HT1080 (cell line): ENCODE data around the gene DUOX1. TPM values are rescaled to one million over a fixed set of nuclear protein-coding genes. Genes with fewer than 3 reads are reported as not detected.
A peak's percentile ranks its signal among the peaks of the same experiment; 100 is the strongest.

Experiments used
- DNase-seq: peaks from one replicate; pipeline ENCODE4 v3.0.0-alpha.2; 2015; ENCODE audit warnings: low read depth
- total RNA-seq: library from RNA; depleted of rRNA; stranded (reverse); fragments of >200 nt; shearing (Covaris generic); gene quantifications from 2 replicates; pipeline ENCODE4 v1.2.3, GENCODE V29; 2014

DUOX1 gene
- total RNA-seq, 1 experiment from 2014 or later = not detected

DNA sequence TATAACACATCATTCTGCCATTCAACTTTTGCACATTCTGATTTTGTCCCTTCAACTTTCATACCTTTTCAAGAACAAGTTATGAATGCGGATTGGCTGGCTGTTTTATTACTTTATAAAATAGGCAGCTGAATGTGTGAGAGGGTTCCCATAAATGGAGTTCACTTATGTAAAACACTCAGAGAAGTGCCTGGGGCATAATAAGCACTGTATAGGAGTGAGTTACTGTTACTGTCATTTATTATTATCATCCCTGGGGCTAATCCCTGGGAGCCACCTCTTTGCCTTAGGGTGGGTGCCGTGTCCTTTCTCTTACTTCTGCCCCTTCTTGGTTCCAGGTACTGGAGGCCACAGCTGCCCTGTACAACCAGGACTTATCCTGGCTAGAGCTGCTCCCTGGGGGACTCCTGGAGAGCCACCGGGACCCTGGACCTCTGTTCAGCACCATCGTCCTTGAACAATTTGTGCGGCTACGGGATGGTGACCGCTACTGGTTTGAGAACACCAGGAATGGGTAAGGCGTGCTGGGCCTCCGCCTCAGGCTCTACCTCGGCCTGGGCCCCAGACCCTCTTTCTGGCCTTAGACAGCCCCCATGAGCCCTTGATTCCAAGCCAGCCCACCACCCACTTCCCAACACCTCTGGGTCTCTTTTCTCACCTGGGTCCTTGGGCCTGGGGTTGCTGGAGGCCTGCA, 10.9 kb downstream of the DUOX1 start:
- DNase-seq = no peak

DNA sequence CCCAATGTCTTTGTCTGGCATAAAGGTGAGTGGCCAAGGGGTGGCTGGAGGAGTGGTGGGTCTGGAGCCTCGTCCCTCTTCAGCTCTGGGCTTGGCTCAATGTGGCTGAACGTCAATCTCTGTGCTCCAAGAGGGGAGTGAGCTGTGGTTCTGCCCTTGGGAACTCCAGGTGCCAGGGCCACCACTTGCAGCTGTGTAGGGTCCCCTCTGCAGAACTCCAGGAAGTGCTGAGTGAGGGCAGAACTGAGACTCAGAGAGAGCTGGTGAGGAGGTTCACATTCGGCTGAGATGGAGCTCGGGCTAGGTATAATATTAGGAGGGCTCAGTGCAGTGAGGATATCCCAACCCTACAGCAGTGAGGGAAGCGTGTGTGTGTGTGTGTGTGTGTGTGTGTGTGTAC, 11.6 kb downstream of the DUOX1 start:
- DNase-seq = no peak

DNA sequence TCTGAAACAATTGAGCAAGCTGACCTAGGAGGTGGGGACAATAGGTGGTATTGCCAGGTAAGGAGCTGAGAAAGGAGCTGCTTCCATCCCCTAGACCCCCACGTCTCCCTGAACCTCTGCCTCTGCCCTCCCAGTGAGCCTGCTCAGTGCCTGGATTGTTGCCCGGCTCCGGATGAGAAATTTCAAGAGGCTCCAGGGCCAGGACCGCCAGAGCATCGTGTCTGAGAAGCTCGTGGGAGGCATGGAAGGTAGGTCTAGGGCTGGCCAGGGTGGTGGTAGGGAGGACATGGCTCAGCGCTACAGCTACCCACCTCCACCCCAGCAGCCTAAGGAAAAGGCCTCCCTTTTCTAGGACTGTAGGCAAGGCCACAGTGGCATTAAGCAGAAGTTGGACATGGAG, 13.3 kb downstream of the DUOX1 start:
- no peak for DNase-seq

DNA sequence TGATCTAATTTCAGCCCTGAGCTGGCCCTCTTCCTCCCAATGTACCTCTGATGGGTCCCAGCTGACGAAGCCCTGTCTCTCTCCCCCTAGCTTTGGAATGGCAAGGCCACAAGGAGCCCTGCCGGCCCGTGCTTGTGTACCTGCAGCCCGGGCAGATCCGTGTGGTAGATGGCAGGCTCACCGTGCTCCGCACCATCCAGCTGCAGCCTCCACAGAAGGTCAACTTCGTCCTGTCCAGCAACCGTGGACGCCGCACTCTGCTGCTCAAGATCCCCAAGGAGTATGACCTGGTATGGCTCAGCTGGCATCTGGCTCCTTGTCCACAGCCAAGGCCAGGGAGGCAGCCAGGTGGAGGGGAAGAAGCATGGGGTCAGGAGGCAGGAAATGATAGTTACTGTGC, 14.2 kb downstream of the DUOX1 start:
- DNase-seq = no peak

DNA sequence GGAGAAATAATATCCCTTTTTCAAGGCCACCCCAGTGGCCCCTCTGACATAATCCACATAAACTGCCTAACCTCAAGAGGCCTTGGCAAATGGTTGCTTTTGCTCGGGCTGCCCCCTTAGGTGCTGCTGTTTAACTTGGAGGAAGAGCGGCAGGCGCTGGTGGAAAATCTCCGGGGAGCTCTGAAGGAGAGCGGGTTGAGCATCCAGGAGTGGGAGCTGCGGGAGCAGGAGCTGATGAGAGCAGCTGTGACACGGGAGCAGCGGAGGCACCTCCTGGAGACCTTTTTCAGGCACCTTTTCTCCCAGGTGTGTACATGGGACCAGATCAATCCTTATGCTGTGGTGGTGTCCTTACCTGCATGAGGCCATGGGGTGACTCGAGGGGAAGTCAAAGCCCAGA, 15.0 kb downstream of the DUOX1 start:
- DNase-seq = no peak

DNA sequence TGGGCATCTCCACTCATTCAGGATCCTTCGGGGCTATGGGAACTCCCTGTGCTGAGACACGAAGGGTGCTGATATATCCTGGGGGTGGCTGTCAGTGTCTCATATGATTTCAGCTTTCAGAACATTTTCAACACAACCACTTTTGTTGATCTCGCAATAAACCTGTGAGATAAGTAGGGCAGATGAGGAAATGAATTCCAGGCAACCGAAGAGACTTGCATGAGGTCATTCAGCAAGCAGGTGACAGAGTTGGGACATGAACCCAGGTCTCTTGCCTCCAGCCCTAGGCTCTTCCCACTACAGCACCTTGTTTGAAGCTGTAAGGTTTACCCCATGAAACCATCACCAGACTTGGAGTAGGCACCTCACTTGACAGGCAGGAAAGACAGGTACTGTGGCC, 16.6 kb downstream of the DUOX1 start:
- DNase-seq = no peak

DNA sequence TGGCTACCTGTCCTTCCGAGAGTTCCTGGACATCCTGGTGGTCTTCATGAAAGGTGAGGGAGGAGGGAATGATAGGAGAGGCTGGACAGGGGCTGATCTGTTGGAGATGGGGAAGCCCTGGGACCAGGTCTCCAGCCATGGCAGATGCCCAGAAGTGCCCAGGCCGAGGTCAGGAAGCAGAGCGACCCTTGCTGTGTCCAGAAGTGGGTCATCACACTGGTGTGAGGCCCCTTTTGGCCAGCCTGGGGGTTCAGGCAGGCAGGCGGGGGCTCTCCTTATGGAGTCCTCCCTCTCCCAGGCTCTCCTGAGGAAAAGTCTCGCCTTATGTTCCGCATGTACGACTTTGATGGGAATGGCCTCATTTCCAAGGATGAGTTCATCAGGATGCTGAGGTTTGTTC, 17.8 kb downstream of the DUOX1 start:
- DNase-seq = no peak

DNA sequence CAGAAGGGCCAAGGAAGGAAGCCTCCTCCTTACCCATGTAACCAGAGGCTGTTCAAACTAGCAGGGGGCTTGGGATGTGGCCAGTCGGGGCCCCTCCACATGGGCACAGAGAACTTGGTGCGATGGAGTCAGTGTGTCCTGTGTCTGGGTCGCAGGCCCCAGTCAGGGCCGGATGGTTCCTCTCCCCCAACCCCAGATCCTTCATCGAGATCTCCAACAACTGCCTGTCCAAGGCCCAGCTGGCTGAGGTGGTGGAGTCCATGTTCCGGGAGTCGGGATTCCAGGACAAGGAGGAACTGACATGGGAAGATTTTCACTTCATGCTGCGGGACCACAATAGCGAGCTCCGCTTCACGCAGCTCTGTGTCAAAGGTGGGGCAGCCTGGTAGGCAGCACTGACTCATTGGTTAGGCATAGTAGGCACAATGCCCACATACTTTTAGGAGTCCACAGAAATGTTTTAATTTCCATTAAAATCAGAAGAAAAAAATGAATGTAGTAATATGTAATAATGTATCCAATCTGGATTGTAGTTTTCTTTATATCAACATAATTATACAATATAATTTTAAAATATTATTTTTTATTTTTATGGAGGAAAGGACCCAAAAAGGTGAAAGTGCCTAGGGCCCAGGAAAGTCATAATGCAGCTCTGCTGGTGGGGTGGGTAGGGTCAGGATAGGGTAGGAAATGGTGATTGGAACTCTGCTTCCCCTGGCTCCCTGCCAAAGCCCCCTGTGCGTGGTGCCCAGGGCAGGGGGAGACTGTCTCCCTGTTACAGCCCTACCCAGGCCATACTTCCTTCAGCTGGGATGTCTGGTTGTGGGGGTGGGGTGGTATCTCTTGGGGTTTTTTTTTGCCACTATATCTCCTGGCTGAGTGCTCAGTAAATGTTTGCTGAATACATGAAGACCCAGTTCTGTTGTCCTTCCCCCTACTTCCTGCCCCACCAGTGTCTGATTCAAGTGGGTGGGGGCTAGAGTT, 18.6 kb downstream of the DUOX1 start:
- DNase-seq = no peak

DNA sequence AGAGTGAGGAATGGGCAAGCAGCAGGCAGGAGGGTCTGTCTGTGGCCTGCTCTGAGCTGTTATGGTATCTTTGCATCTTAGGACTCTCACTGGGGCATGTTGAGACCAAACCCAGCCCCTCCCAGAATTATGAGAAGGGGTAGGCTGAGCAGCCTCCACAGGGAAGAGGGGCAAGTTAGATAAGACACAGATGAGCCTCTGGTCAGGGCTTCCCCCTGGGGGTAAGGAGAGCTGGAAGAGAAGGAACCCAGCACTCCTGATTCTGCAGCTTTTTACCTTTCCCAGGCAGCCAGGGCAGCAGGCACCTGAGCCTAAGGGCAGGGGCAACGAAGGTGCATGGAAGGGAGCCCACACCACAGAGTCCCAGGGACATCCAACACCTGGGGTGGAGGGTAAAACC, 19.3 kb downstream of the DUOX1 start:
- DNase-seq = no peak

DNA sequence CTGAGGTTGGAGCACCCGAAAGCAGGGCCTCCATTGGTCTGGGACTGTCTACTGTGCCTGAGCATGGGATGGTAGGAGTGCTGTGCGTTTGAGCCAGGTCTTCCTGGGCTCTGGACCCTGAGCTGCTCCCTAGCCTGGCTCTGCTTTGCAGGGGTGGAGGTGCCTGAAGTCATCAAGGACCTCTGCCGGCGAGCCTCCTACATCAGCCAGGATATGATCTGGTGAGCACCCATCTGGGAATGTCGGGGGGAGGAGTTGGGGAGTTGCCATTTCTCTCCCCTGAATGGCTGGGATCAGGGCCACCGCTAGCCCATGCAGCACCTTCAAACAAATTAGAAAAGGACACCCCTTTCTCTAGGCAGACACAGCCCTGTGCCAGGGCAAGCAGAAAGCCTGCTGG, 20.7 kb downstream of the DUOX1 start:
- no peak for DNase-seq

DNA sequence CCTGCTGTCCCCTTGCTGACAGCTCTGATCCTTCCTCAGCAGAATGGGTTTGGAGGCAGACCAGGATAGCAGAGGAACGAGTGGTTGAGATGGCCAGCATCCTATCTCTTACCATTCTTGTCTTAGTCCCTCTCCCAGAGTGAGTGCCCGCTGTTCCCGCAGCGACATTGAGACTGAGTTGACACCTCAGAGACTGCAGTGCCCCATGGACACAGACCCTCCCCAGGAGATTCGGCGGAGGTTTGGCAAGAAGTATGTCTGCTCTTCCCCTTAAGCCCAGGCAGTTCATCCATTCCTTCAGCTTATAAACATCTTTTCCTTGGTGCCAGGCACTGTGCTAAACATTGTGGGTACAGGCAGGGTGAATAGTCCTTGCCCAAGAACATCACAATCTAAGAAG, 21.2 kb downstream of the DUOX1 start:
- no peak for DNase-seq

DNA sequence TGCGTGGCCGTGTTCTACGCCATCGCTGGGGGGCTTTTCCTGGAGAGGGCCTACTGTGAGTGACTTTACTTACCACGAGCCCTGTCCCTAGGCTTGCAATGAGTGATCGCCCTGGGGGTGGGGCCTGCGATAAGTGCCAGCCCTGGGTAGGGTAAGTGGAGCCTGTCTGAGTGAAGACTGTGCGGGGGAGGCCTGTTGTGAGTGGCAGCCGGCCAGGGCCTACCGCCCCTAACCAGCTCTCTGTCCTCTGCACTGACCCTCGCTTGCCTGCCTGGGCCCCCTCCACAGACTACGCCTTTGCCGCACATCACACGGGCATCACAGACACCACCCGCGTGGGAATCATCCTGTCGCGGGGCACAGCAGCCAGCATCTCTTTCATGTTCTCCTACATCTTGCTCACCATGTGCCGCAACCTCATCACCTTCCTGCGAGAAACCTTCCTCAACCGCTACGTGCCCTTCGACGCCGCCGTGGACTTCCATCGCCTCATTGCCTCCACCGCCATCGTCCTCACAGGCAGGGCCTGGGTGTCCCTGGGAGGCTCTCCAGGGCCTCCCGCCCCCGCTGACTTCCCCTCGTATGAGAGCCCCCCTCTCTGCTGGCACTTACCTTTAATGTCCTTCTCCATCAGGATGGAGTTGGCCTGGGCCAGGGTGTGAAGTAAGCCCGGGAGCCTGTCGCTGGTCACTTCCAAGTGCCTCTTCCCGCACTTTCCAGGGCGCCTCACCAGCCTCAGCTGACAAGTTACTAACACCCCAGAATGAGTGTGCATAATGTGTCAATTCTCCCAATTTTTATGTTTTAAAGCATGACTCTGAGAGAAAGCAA, 22.4 kb downstream of the DUOX1 start:
- DNase-seq = no peak

DNA sequence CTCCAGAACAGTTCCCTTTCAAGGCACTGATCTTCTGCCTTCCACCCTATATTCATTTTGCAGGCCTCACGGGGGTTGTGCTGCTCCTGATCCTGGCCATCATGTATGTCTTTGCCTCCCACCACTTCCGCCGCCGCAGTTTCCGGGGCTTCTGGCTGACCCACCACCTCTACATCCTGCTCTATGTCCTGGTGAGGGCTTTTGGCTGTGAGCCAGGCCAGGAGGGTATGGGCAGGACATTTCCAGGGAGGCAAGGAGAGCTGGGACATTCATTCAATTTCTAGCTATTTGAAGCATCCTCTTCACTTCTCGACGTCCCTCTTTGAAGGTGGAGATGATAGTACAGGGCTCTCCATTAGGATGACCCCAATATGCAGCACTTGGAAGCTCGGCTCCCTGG, 25.9 kb downstream of the DUOX1 start:
- no peak for DNase-seq

DNA sequence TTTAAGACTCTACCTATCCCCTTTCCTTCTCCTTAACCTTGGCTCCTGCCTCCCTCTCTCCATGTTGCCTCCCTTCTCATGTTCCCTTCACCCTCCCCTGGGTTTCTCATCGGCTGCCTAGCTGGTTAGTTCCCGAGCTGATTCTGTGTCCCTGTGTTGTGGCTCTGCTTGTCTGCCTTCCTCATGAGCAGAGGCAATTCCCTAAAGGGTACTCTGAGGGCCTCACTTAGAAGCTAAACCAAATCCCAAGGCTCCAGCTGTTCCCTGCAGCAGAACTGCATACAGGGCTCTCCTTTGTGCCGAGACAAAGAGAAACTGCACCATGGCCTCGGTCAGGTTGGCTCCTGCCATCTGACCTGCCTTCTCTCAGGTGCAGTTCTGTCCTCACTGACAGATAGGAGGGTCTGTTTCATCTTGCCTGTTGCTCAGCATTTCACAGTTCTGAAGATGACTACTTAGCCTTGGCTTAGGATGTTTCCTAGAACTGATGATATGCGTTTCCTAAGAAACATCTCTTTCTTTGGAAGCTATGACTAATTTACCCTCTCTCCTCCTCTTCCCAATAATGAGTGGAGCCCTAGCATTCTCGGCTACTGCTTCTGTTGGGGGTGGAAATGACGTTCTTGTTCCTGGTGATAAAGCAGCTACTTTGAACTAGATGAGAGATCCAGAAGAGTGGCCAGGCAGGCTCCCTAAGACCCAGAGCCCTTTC, 27.1 kb downstream of the DUOX1 start:
- DNase-seq = peak; percentile 54

DNA sequence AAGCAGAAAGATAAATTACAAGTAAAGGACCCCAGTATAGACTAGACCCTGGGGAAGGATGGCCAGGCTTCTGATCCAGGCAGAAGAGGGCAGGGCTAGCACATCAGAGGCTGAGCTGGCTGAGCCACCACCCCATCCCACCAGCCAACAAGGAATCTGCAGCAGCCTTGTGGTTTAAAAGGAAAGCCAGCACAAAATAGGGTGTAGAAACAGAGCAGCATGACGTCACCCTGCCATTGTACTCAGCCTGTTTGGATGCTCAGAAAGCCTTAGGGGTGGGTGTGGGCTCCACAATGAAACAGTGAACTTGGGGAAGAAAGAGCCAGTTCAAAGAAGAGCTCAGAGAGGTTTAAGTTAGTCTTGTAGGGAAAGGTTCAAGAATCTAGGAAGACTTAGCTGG, 28.2 kb downstream of the DUOX1 start:
- DNase-seq = peak; percentile 84

DNA sequence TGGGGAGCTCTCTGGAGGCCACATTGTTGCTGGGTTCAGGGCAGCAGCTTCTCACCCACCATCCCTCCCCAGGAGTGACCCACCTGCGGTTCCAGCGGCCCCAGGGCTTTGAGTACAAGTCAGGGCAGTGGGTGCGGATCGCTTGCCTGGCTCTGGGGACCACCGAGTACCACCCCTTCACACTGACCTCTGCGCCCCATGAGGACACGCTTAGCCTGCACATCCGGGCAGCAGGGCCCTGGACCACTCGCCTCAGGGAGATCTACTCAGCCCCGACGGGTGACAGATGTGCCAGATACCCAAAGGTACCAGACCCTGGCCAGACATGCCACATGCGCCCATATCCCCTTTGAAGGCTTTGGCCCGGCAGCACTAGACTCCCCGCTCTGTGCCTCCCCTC, 31.9 kb downstream of the DUOX1 start:
- DNase-seq = no peak

DNA sequence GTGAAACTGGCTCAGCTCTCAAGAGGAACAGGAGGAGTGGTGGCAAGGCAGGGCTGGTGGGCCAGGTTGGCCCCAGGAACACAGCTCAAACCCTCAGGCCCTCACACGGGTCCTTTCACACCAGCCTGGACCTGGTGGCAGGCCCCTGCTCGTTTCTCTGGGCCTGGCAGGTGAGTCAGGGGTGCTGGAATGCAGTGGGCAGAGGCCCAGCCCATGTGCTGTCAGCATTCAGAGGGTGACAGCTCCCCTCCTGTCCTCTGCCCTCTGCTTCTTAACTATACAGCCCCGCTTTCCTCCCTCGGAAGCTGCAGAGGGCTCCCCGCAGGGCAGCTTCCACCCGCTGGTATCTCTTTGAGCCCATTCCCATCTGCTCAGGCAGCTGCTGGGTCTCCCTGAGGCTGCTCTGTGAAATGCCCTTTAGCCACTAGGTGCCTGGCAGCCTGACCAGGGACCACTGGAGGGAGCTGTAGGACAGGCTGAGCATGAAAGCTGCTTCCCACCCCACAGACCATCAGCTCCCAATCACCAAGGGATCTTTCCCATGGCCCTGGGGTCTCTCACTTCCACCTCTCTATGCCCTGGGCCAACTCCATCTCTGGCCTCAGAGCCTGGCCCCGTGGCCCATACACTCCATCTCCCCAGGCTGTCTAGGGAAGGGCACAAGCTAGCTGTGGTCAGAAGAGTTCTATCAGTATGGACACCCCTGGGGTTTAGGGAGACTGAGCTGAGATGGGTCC, 33.1 kb downstream of the DUOX1 start:
- DNase-seq = peak; percentile 82

DNA sequence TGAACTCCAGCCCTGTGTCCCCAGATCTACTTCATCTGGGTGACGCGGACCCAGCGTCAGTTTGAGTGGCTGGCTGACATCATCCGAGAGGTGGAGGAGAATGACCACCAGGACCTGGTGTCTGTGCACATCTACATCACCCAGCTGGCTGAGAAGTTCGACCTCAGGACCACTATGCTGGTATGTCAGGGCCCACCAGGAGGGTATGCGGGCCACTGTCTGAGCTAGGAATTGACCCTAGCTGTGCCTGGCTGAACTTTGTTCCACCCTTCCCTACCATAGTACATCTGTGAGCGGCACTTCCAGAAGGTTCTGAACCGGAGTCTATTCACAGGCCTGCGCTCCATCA, 33.7 kb downstream of the DUOX1 start:
- no peak for DNase-seq

DNA sequence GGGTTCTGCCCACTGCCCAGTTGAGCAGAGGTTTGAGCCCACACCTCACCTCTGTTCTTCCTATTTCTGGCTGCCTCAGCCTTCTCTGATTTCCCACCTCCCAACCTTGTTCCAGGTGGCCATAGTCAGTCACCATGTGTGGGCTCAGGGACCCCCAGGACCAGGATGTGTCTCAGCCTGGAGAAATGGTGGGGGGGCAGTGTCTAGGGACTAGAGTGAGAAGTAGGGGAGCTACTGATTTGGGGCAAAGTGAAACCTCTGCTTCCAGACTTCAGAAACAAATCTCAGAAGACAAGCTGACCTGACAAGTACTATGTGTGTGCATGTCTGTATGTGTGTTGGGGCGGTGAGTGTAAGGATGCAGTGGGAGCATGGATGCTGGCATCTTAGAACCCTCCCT, 35.1 kb downstream of the DUOX1 start:
- no peak for DNase-seq

DNA sequence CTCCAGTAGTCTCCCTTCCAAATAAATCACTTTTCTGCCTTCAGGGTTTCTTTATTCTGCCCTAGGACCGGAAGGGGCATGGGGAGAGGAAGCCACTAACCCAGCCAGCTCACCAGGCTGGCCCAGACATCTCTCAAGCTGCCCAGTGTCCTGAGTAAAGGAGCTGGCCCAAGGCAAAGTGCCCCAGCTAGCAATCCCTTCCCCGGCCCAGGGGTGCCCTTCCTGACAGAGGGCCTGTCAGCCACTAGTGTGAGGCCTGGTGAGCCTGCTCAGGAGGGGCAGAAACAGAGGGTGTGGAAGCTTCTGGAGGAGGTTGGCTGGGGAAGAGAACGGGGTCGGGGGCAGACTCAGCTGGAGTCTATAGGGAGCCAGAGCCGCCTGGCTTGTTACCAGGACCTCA, 35.7 kb downstream of the DUOX1 start:
- DNase-seq = no peak
